Tibial artery (tissue), 4 donors: Measurements from ENCODE around the gene PODNL1.

Source experiments
- DNase-seq, 2 donors: peaks; one replicate each; pipeline ENCODE4 v3.0.0-alpha.2; 2019
- H3K27ac ChIP-seq, 2 donors: fragments of 200-600 bp; sonication (generic) in 1 of 2; 1 replicate in 1 of 2; 2 replicates in 1 of 2; pipeline ENCODE4 v1.5.1; 2018 to 2019; ENCODE audit warnings: mild to moderate bottlenecking in 1 of 2
- H3K27me3 ChIP-seq, 2 donors: fragments of 200-600 bp; sonication (generic) in 1 of 2; one replicate each; pipeline versions ENCODE4 v1.5.1 to v1.6.0; 2016 to 2019
- H3K36me3 ChIP-seq, 3 donors: fragments of 200-600 bp; sonication (generic) in 2 of 3; one replicate each; pipeline ENCODE4 v1.5.1; 2016 to 2019; ENCODE audit warnings: mild to moderate bottlenecking in 2 of 3
- H3K4me1 ChIP-seq, 4 donors: fragments of 200-600 bp; sonication (generic) in 2 of 4; 1 replicate in 3 of 4; 2 replicates in 1 of 4; pipeline ENCODE4 v1.5.1; 2016 to 2019
- H3K4me3 ChIP-seq, 2 donors: fragments of 200-600 bp; sonication (generic) in 1 of 2; 1 replicate in 1 of 2; 2 replicates in 1 of 2; pipeline ENCODE4 v1.5.1; 2018 to 2019; ENCODE audit warnings: mild to moderate bottlenecking in 2 of 2
- H3K9me3 ChIP-seq, 3 donors: fragments of 200-600 bp; sonication (generic) in 1 of 3; one replicate each; pipeline ENCODE4 v1.5.1; 2016 to 2019
- CTCF ChIP-seq, 2 experiments: fragments of 200-600 bp in 1 of 2; fragments of 450-650 bp in 1 of 2; IDR thresholded peaks; one replicate each; pipeline ENCODE4 v1.5.1; 2017 to 2019; ENCODE audit warnings: antibody characterized with exemption in 2 of 2, mild to moderate bottlenecking in 1 of 2, moderate library complexity in 1 of 2
- intact Hi-C: fragments of 100-400 bp; cut with DNase I; formaldehyde crosslinking; loops from one replicate; pipeline ENCODE4 v1.15.0; 2023; ENCODE audit warnings: low total_unique reads

Gene PODNL1

GRCh38 chr19:13920524-13920923, 17.7 kb downstream of the PODNL1 start:
- intact Hi-C loops, result no loop called here
- no peaks in the 10 kb centered on the region for H3K27me3 ChIP-seq
- no peak for TF ChIP-seq CTCF (IDR thresholded peaks at IDR 0.05)
- peaks cover 72 to 100% (median 84%) of the 10 kb centered on the region in 3 donors for H3K36me3 ChIP-seq
- H3K4me3 ChIP-seq, result no peak overlapping the region
- H3K9me3 ChIP-seq, result no peaks in the 10 kb centered on the region
- no peaks in the 10 kb centered on the region for H3K4me1 ChIP-seq
- H3K27ac ChIP-seq, result no peak overlapping the region
- DNase-seq, result no peak

GRCh38 chr19:13918726-13919411, 19.3 kb downstream of the PODNL1 start:
- no peak overlapping the region for H3K4me3 ChIP-seq
- H3K9me3 ChIP-seq, result no peaks in the 10 kb centered on the region
- no peak overlapping the region for H3K27ac ChIP-seq
- intact Hi-C loops, result no loop called here
- TF ChIP-seq CTCF (IDR thresholded peaks at IDR 0.05), result no peak
- DNase-seq, result no peak
- H3K27me3 ChIP-seq, result no peaks in the 10 kb centered on the region
- H3K36me3 ChIP-seq, result peaks cover 70 to 100% (median 85%) of the 10 kb centered on the region in 3 donors
- no peaks in the 10 kb centered on the region for H3K4me1 ChIP-seq

- intact Hi-C loops, result no loop called here
- DNase-seq, result no peak
- H3K27ac ChIP-seq, result no peak overlapping the region
- H3K36me3 ChIP-seq, result peaks cover 69 to 100% (median 85%) of the 10 kb centered on the region in 3 donors
- TF ChIP-seq CTCF (IDR thresholded peaks at IDR 0.05), result no peak
- no peak overlapping the region for H3K4me3 ChIP-seq
- H3K27me3 ChIP-seq, result no peaks in the 10 kb centered on the region
- H3K9me3 ChIP-seq, result no peaks in the 10 kb centered on the region
- no peaks in the 10 kb centered on the region for H3K4me1 ChIP-seq
Observed at GRCh38 chr19:13917888-13918406, 20.3 kb downstream of the PODNL1 start.

- H3K27me3 ChIP-seq, result no peaks in the 10 kb centered on the region
- peaks cover 54 to 98% (median 76%) of the 10 kb centered on the region in 3 donors for H3K36me3 ChIP-seq
- H3K9me3 ChIP-seq, result no peaks in the 10 kb centered on the region
- no peaks in the 10 kb centered on the region for H3K4me1 ChIP-seq
- no peak overlapping the region for H3K27ac ChIP-seq
- intact Hi-C loops, result no loop called here
- no peak for DNase-seq
- H3K4me3 ChIP-seq, result no peak overlapping the region
- TF ChIP-seq CTCF (IDR thresholded peaks at IDR 0.05), result no peak
Observed at GRCh38 chr19:13914777-13915176, 23.4 kb downstream of the PODNL1 start.

- TF ChIP-seq CTCF (IDR thresholded peaks at IDR 0.05), result no peak
- no peaks in the 10 kb centered on the region for H3K4me1 ChIP-seq
- no peak for DNase-seq
Observed at GRCh38 chr19:13913352-13913751, 24.9 kb downstream of the PODNL1 start.

More at GRCh38 chr19:13913352-13913751, 24.9 kb downstream of the PODNL1 start:
- no peak overlapping the region for H3K4me3 ChIP-seq
- intact Hi-C loops, result no loop called here
- H3K27me3 ChIP-seq, result no peaks in the 10 kb centered on the region
- no peak overlapping the region for H3K27ac ChIP-seq
- peaks cover 41 to 90% (median 67%) of the 10 kb centered on the region in 3 donors for H3K36me3 ChIP-seq
- no peaks in the 10 kb centered on the region for H3K9me3 ChIP-seq
